Uterus (tissue), 2 donors: ENCODE results near the gene HAUS5.

Experiments used
- CTCF ChIP-seq, 4 experiments: fragments of 200-600 bp in 2 of 4; fragments of 450-650 bp in 2 of 4; sonication (generic) in 2 of 4; IDR thresholded peaks; one replicate each; pipeline ENCODE4 v1.5.1; 2016 to 2019; ENCODE audit warnings: antibody characterized with exemption in 4 of 4, mild to moderate bottlenecking in 2 of 4, moderate library complexity in 1 of 4
- POLR2A ChIP-seq, 2 donors: fragments of 450-650 bp; IDR thresholded peaks; one replicate each; pipeline ENCODE4 v1.6.1; 2016; ENCODE audit warnings: antibody characterized with exemption in 2 of 2, mild to moderate bottlenecking in 1 of 2, moderate library complexity in 1 of 2

- TF ChIP-seq CTCF (IDR thresholded peaks at IDR 0.05): no peak
- no peak for TF ChIP-seq POLR2A (IDR thresholded peaks at IDR 0.05)
Measured at GRCh38 chr19:35578707-35579106, 33.8 kb upstream of the HAUS5 start.
